K562 (cell line): ENCODE results near the gene RSRC1. TPM values are rescaled to one million over a fixed set of nuclear protein-coding genes. Genes with fewer than 3 reads are reported as not detected.

Source experiments
- ATAC-seq: fragments of 200-7000 bp; cut with Tn5 transposase; 3 replicates; pipeline ENCODE4 v1.9.1; 2020; ENCODE audit warnings: moderate library complexity
- BruUV-seq: library from RNA; stranded (reverse); fragments of 400-500 nt; replicated peaks from 2 replicates; lab custom pipeline; 2021; lab: Mats Ljungman, UMichigan
- CTCF ChIA-PET: fragments of 300-600 bp; formaldehyde crosslinking; extraction: SDS; loops from one replicate; lab custom pipeline; 2021; ENCODE audit warnings: low intra/inter-chr PET ratio; lab: Yijun Ruan, JAX
- POLR2A ChIA-PET: fragments of 300-600, 350-650 bp; sonication (Branson Sonifier 250); formaldehyde crosslinking; extraction: SDS; loops from one replicate; lab custom pipeline; 2021; ENCODE audit warnings: antibody characterized with exemption, inconsistent platforms; lab: Yijun Ruan, JAX
- DNase-seq, 4 experiments: peaks; one replicate each; pipeline versions ENCODE4 v3.0.0 to v3.0.0-alpha.2; 2011 to 2018; ENCODE audit warnings: low spot score in 3 of 4, mixed read lengths in 3 of 4; ENCODE audit errors: extremely low read depth in 1 of 4
- FAIRE-seq: peaks from 2 replicates; lab custom pipeline; 2011; peaks lifted over from hg19 to GRCh38; lab: Jason Lieb, UNC
- H2AFZ ChIP-seq: 2 replicates; pipeline ENCODE4 v1.6.0; 2011; ENCODE audit warnings: low read depth, low read length, control low read depth, inconsistent platforms
- H3K27ac ChIP-seq: fragments of 200-600 bp; 3 replicates; pipeline ENCODE4 v1.8.0; 2011; ENCODE audit warnings: low read depth, mild to moderate bottlenecking, control low read depth, inconsistent platforms, low read length, moderate library complexity, mixed read lengths; ENCODE audit errors: extremely low read depth
- H3K27me3 ChIP-seq, 2 experiments: fragments of 300-600 bp in 1 of 2; 2 replicates in 1 of 2; 3 replicates in 1 of 2; pipeline versions ENCODE4 v1.6.0 to v1.8.0; 2011; ENCODE audit warnings: inconsistent platforms in 2 of 2, low read length in 2 of 2, mild to moderate bottlenecking in 1 of 2, mixed read lengths in 1 of 2, moderate library complexity in 1 of 2; ENCODE audit not compliant: control insufficient read depth in 2 of 2, insufficient read depth in 2 of 2
- H3K36me3 ChIP-seq: fragments of 300-600 bp; 3 replicates; pipeline ENCODE4 v1.8.0; 2011; ENCODE audit warnings: mild to moderate bottlenecking, low read length, inconsistent platforms; ENCODE audit not compliant: control insufficient read depth, insufficient read depth
- H3K4me1 ChIP-seq, 2 experiments: fragments of 200-600 bp in 1 of 2; replicated peaks in 1 of 2; 2 replicates in 1 of 2; 3 replicates in 1 of 2; pipeline versions ENCODE4 v1.5.1 to v1.8.0; 2011; ENCODE audit warnings: inconsistent platforms in 2 of 2, low read length in 2 of 2, mild to moderate bottlenecking in 1 of 2, mixed read lengths in 1 of 2, moderate library complexity in 1 of 2; ENCODE audit not compliant: control insufficient read depth in 2 of 2, insufficient read depth in 2 of 2
- H3K4me2 ChIP-seq: 2 replicates; pipeline ENCODE4 v1.6.1; 2011; ENCODE audit warnings: low read length, control low read depth, inconsistent platforms, mixed read lengths; ENCODE audit not compliant: insufficient read depth
- H3K4me3 ChIP-seq: fragments of 200-600 bp; sonication (generic), shearing (Covaris generic); 2 replicates; pipeline ENCODE4 v1.5.1; 2016; ENCODE audit warnings: control low read depth, inconsistent platforms
- H3K79me2 ChIP-seq: fragments of 200-600 bp; 3 replicates; pipeline ENCODE4 v1.8.0; 2011; ENCODE audit warnings: low read length, inconsistent platforms; ENCODE audit not compliant: control insufficient read depth, insufficient read depth
- H3K9ac ChIP-seq, 2 experiments: 2 replicates each; pipeline versions ENCODE4 v1.6.0 to v1.6.1; 2011; ENCODE audit warnings: low read depth in 2 of 2, low read length in 2 of 2, control low read depth in 1 of 2, inconsistent platforms in 1 of 2, mild to moderate bottlenecking in 1 of 2, mixed read lengths in 1 of 2; ENCODE audit not compliant: insufficient read depth in 1 of 2
- H3K9me1 ChIP-seq: one replicate; pipeline ENCODE4 v1.6.0; 2011; ENCODE audit warnings: inconsistent platforms, mild to moderate bottlenecking, low read length, moderate library complexity; ENCODE audit not compliant: control insufficient read depth, insufficient read depth
- H3K9me3 ChIP-seq: replicated peaks from 2 replicates; pipeline ENCODE4 v1.5.1; 2011; ENCODE audit warnings: low read depth, low read length, inconsistent platforms; ENCODE audit not compliant: control insufficient read depth, insufficient read depth
- H4K20me1 ChIP-seq: replicated peaks from 2 replicates; pipeline ENCODE4 v1.6.1; 2011; ENCODE audit warnings: low read length, inconsistent platforms, mixed read lengths; ENCODE audit not compliant: control insufficient read depth, insufficient read depth
- KAT7 ChIP-seq: sonication (generic); formaldehyde crosslinking; IDR thresholded peaks from 2 replicates; pipeline ENCODE4 v1.8.0; 2022; ENCODE audit warnings: missing genetic modification reagents, mild to moderate bottlenecking, borderline replicate concordance
- KDM1A ChIP-seq, 2 experiments: fragments of 450-650 bp; IDR thresholded peaks; 2 replicates each; pipeline ENCODE4 v1.6.1; 2016; ENCODE audit warnings: mild to moderate bottlenecking in 2 of 2
- KLF1 ChIP-seq: fragments of 450-650 bp; IDR thresholded peaks from 2 replicates; pipeline ENCODE4 v1.6.1; 2016; ENCODE audit warnings: missing genetic modification characterization, missing compliant biosample characterization
- MTA1 ChIP-seq: fragments of 450-650 bp; IDR thresholded peaks from 2 replicates; pipeline ENCODE4 v1.6.1; 2017; ENCODE audit warnings: borderline replicate concordance
- MXI1 ChIP-seq: IDR thresholded peaks from 2 replicates; pipeline ENCODE4 v1.6.1; 2011; ENCODE audit warnings: low read depth, mild to moderate bottlenecking, improper control_type of control experiment, low read length
- RBM15 ChIP-seq: fragments of 200-400 bp; formaldehyde crosslinking; IDR thresholded peaks from 2 replicates; pipeline ENCODE4 v1.6.1; 2018; ENCODE audit warnings: mild to moderate bottlenecking, low read length, moderate library complexity; ENCODE audit not compliant: insufficient read depth
- RFX1 ChIP-seq: fragments of 450-650 bp; IDR thresholded peaks from 2 replicates; pipeline ENCODE4 v1.6.1; 2016; ENCODE audit warnings: mild to moderate bottlenecking, moderate library complexity
- XRCC3 ChIP-seq: fragments of 450-650 bp; IDR thresholded peaks from 2 replicates; pipeline ENCODE4 v1.6.1; 2017; ENCODE audit warnings: mild to moderate bottlenecking, moderate library complexity
- WGBS: fragments of 100-300 bp; shearing (Covaris generic); methylation state at CpG from one replicate; pipeline ENCODE4 v1.1.6; 2016; ENCODE audit warnings: low coverage, mixed read lengths; ENCODE audit not compliant: insufficient coverage; ENCODE audit errors: missing lambda C conversion rate; 5-methylcytosine and 5-hydroxymethylcytosine counted together
- in situ Hi-C: fragments of 300-500 bp; cut with MboI; formaldehyde crosslinking; loops from 4 replicates; pipeline ENCODE4 v1.15.0; 2018; ENCODE audit warnings: inconsistent platforms, mixed read lengths
- intact Hi-C: fragments of 100-400 bp; cut with micrococcal nuclease; formaldehyde crosslinking; loops from 2 replicates; pipeline ENCODE4 v1.14.2; 2022
- polyA plus RNA-seq, 8 experiments: library from polyadenylated mRNA; depleted of rRNA in 4 of 8; stranded (reverse) in 5 of 8; unstranded in 3 of 8; fragments of >200 nt; fragmentation: Nextera tagmentation in 2 of 8; fragmentation: Illumina TruSeq in 1 of 8; extraction: Ambion mirVana in 2 of 8; extraction: Trizol in 1 of 8; gene quantifications; 2 replicates each; pipeline versions ENCODE4 v1.2.1 to v1.2.3, GENCODE V29; 2011 to 2014; ENCODE audit warnings: inconsistent platforms in 1 of 8, missing spikeins in 1 of 8
- total RNA-seq, 7 experiments: library from RNA; depleted of rRNA in 6 of 7; stranded (reverse); fragments of >200 nt in 6 of 7; fragmentation: Illumina TruSeq in 2 of 7; extraction: Trizol in 2 of 7; gene quantifications; 2 replicates each; pipeline versions ENCODE4 v1.2.1 to v1.2.3, GENCODE V29; 2011 to 2021; ENCODE audit warnings: low replicate concordance in 1 of 7
- TF ChIP-seq, protein P1 (sequence below): conservative IDR thresholded peaks from 2 replicates; pipeline ENCODE4 v1.6.1; 2011; ENCODE audit warnings: low read depth, mild to moderate bottlenecking, low read length; ENCODE audit not compliant: control insufficient read depth

The RSRC1 gene
- total and polyA plus RNA-seq, 9 of the 15 experiments (the other 6 are each of a cell fraction or from before 2014, with no cell fraction given) = 19.3 to 128 (median 75.5) TPM

DNA sequence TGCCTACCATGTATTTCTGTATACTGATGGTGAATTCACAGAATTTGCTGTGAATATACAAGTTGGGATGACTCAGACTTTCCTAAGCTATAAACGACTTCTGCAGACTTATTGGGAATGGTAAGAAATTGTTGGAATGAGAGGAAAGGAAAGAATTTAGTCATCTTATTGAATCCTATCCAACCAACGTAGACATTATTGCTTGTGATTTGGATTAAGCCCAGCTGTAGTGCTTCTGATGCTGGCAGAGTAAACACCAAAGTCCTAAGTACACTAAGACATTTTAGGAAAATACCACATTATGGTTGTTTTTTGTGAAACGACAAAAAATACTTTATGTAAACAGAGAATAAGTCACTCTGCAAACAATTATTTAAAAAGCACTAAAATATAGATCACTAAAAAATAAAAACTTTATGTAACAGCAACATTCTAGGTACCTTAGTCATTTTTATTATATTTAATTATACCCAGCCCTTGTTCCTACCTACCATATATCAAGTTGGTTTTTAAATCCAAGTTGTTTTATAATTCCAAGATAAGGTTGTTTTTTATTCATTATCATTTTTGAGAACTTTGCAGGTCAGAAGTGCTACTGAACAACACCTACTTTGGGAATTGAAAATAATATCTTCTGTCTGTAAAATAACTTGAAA lies 361.9 kb downstream of the RSRC1 start:
- Histone ChIP-seq H3K4me2 (no peak overlapping the region), H3K9ac (no peak overlapping the region), H3K27ac (no peak overlapping the region), H3K79me2 (no peaks in the 10 kb centered on the region), H4K20me1 (no peaks in the 10 kb centered on the region), H3K4me1 (no peaks in the 10 kb centered on the region), H3K9me3 (no peaks in the 10 kb centered on the region), H3K9me1 (no peaks in the 10 kb centered on the region), H3K36me3 (no peaks in the 10 kb centered on the region), H2AFZ (no peak overlapping the region), H3K27me3 (no peaks in the 10 kb centered on the region), H3K4me3 (no peak overlapping the region)
- POLR2A ChIA-PET = no interaction called here
- CTCF ChIA-PET = no interaction called here
- TF ChIP-seq MXI1 = no peak
- no peak for TF ChIP-seq KDM1A (IDR thresholded peaks at IDR 0.05)
- no peak for TF ChIP-seq KAT7
- no peak for TF ChIP-seq MTA1
- no peak for TF ChIP-seq XRCC3
- no peak for TF ChIP-seq RFX1
- DNase-seq = no peak
- no peak for FAIRE-seq
- intact Hi-C loops (no loop called here), in situ Hi-C loops (no loop called here)
- no TSS peak for BruUV-seq
- 49% methylated on average over 3 of the region's 3 CpGs for WGBS
- no peak for ATAC-seq

DNA sequence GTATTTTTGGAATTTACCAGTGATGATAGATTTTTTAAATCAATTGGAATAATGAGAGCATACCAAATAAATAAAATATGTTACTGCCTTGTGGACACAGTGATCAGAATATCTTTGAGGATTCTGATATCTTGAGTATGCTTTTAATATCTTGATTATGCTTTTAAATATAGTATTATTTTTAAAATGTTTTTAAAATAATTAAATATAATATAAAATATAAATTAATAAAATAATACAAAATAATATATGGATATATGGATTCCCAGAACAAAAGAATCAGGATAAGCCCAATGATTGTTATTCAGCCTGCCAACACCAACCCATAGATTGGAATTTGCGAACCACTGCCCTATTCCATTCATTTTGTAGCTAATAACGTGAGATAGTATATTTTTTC lies 369.2 kb downstream of the RSRC1 start:
- H3K79me2 ChIP-seq = no peaks in the 10 kb centered on the region
- no peaks in the 10 kb centered on the region for H3K9me1 ChIP-seq
- H3K4me3 ChIP-seq = no peak overlapping the region
- no peaks in the 10 kb centered on the region for H4K20me1 ChIP-seq
- no peak overlapping the region for H3K9ac ChIP-seq
- FAIRE-seq (no peak), ATAC-seq (no peak), DNase-seq (no peak)
- H3K4me2 ChIP-seq = no peak overlapping the region
- no peaks in the 10 kb centered on the region for H3K4me1 ChIP-seq
- WGBS = 77% methylated on average over 2 of the region's 2 CpGs
- no TSS peak for BruUV-seq
- no peak overlapping the region for H2AFZ ChIP-seq
- intact Hi-C loops (no loop called here), in situ Hi-C loops (no loop called here)
- H3K27ac ChIP-seq = no peak overlapping the region
- H3K27me3 ChIP-seq = no peaks in the 10 kb centered on the region
- TF ChIP-seq, protein P1, sequence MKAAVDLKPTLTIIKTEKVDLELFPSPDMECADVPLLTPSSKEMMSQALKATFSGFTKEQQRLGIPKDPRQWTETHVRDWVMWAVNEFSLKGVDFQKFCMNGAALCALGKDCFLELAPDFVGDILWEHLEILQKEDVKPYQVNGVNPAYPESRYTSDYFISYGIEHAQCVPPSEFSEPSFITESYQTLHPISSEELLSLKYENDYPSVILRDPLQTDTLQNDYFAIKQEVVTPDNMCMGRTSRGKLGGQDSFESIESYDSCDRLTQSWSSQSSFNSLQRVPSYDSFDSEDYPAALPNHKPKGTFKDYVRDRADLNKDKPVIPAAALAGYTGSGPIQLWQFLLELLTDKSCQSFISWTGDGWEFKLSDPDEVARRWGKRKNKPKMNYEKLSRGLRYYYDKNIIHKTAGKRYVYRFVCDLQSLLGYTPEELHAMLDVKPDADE = no peak
- TF ChIP-seq KLF1 (tag) (no peak), RBM15 (no peak)
- ChIA-PET POLR2A (no interaction called here), CTCF (no interaction called here)
- no peaks in the 10 kb centered on the region for H3K9me3 ChIP-seq
- no peaks in the 10 kb centered on the region for H3K36me3 ChIP-seq
